PFSK-1 (cell line): ENCODE results near the gene AREL1.

Experiments
- POLR2AphosphoS5 ChIP-seq: IDR thresholded peaks from 2 replicates; pipeline ENCODE4 v1.6.1; 2012; ENCODE audit warnings: low read depth, mild to moderate bottlenecking, control low read depth, low read length, moderate library complexity
- REST ChIP-seq, 2 experiments: IDR thresholded peaks; 2 replicates each; pipeline versions ENCODE4 v1.6.1 to v1.8.0; 2011 to 2012; ENCODE audit warnings: low read depth in 2 of 2, low read length in 2 of 2, control low read depth in 1 of 2, inconsistent platforms in 1 of 2, mild to moderate bottlenecking in 1 of 2, moderate library complexity in 1 of 2; ENCODE audit not compliant: insufficient read depth in 1 of 2
- SIN3A ChIP-seq: IDR thresholded peaks from 2 replicates; pipeline ENCODE4 v1.6.1; 2012; ENCODE audit warnings: mild to moderate bottlenecking, low read length, moderate library complexity, borderline replicate concordance; ENCODE audit not compliant: insufficient read depth

- TF ChIP-seq POLR2AphosphoS5 (no peak), REST (IDR thresholded peaks at IDR 0.05; ENCODE audit: insufficient read depth in 1 of 2, low read depth in 2 of 2, low read length in 2 of 2) (no peak), SIN3A (no peak)
Measured at GRCh38 chr14:74669846-74670245, 43.0 kb downstream of the AREL1 start.
